GM23248 (cell line): Measurements from ENCODE around the gene DPP10.

ENCODE experiments used
- EZH2 ChIP-seq: fragments of 200-600 bp; sonication (generic); IDR thresholded peaks from 2 replicates; pipeline ENCODE4 v1.6.1; 2018; ENCODE audit warnings: antibody characterized with exemption, mild to moderate bottlenecking; ENCODE audit not compliant: insufficient read depth, poor library complexity, severe bottlenecking
- EZH2phosphoT487 ChIP-seq: fragments of 200-600 bp; sonication (generic); IDR thresholded peaks from 2 replicates; pipeline ENCODE4 v1.6.1; 2018; ENCODE audit warnings: antibody characterized with exemption, moderate library complexity, mild to moderate bottlenecking, low read depth; ENCODE audit not compliant: insufficient read depth

- TF ChIP-seq EZH2, result no peak
- no peak for TF ChIP-seq EZH2phosphoT487
Measured at GRCh38 chr2:115684345-115684744, 1241.9 kb downstream of the DPP10 start.
